HFFc6 (cell line): ENCODE measurements around the gene MCM10. TPM values are rescaled to one million over a fixed set of nuclear protein-coding genes. Genes with fewer than 3 reads are reported as not detected.
"Not testable (repeated sequence)": the region's sequence is repeated elsewhere in the genome, so short reads cannot be mapped to it uniquely, and the experiment has no call there.

Experiments used
- DNase-seq: peaks from one replicate; pipeline ENCODE4 v3.0.0-alpha.2; 2018
- H3K27ac Mint-ChIP-seq: 2 replicates; pipeline ENCODE4 v1.8.0; 2020; ENCODE audit warnings: mild to moderate bottlenecking, mixed read lengths
- H3K27me3 Mint-ChIP-seq: 2 replicates; pipeline ENCODE4 v1.8.0; 2021; ENCODE audit warnings: mild to moderate bottlenecking, moderate library complexity, mixed read lengths; ENCODE audit not compliant: insufficient read depth
- H3K36me3 Mint-ChIP-seq: 2 replicates; pipeline ENCODE4 v1.8.0; 2021; ENCODE audit warnings: low read depth, mixed read lengths
- H3K4me1 Mint-ChIP-seq: 2 replicates; pipeline ENCODE4 v1.8.0; 2020; ENCODE audit warnings: low read depth, mixed read lengths
- H3K4me3 Mint-ChIP-seq: 2 replicates; pipeline ENCODE4 v1.8.0; 2020; ENCODE audit warnings: mild to moderate bottlenecking, moderate library complexity, mixed read lengths
- H3K9me3 Mint-ChIP-seq: 2 replicates; pipeline ENCODE4 v1.8.0; 2020; ENCODE audit warnings: mild to moderate bottlenecking, mixed read lengths
- total RNA-seq, 6 experiments: library from RNA; stranded (reverse); fragmentation: NEBNext Ultra II Directional; extraction: Animal tissue kit (Norgen Biotek cat#: 25700); gene quantifications; 2 replicates in 1 of 6; 3 replicates in 5 of 6; pipeline ENCODE4 v1.2.3, GENCODE V29; 2021
- TF ChIP-seq, protein P1 (sequence below): fragments of 200-600 bp; sonication (generic); IDR thresholded peaks from 2 replicates; pipeline ENCODE4 v1.5.0; 2021; ENCODE audit warnings: antibody characterized with exemption, mild to moderate bottlenecking

Gene MCM10
- total RNA-seq, 6 experiments from 2014 or later, result 8.3 to 18.4 (median 15.7) TPM

DNA sequence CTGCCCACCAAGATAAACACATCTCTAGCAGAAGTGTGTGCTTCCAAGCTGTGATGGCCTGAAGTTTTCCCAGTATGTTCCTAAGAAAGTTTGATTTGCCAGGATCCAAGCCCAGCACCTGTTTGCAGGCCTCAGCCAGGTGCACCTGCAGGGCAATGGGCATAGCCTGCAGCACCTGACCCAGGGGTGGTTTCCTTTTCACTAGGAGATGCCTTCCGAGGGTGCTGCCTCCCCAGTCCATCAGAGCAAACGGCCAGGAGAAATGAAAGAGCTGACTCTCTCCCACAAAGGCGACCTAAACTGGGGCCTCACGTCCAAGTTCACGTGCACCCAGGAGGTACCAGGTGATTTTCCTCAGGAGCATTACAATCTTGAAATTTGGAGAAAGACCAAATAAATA, 65.7 kb downstream of the MCM10 start:
- Mint-ChIP-seq H3K4me3 (no peak overlapping the region), H3K27ac (no peak overlapping the region), H3K36me3 (no peaks in the 10 kb centered on the region), H3K4me1 (no peaks in the 10 kb centered on the region), H3K27me3 (peaks cover 23% of the 10 kb centered on the region), H3K9me3 (no peaks in the 10 kb centered on the region)
- TF ChIP-seq, protein P1, sequence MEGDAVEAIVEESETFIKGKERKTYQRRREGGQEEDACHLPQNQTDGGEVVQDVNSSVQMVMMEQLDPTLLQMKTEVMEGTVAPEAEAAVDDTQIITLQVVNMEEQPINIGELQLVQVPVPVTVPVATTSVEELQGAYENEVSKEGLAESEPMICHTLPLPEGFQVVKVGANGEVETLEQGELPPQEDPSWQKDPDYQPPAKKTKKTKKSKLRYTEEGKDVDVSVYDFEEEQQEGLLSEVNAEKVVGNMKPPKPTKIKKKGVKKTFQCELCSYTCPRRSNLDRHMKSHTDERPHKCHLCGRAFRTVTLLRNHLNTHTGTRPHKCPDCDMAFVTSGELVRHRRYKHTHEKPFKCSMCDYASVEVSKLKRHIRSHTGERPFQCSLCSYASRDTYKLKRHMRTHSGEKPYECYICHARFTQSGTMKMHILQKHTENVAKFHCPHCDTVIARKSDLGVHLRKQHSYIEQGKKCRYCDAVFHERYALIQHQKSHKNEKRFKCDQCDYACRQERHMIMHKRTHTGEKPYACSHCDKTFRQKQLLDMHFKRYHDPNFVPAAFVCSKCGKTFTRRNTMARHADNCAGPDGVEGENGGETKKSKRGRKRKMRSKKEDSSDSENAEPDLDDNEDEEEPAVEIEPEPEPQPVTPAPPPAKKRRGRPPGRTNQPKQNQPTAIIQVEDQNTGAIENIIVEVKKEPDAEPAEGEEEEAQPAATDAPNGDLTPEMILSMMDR, result no peak
- no peak for DNase-seq

DNA sequence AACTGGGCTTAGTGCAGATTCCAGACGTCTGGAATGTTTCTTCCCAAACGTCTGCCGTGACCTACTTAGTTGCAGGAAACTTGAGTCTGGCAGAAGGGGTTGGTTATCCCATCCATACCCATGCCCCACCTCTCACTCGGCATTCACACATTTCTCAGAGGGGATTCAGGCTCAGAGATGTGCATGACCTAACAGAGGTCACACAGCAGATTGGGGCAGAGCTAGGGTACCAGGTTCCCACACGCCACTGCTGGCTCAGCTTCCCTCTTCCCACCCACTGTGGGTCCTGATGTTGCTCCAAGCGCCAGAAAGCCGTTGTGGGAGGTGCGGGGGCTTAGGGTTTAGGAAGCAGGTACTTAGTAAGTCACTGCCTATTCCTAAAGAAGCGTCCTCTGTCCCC, 69.8 kb downstream of the MCM10 start:
- Mint-ChIP-seq H3K4me3 (no peak overlapping the region), H3K4me1 (no peaks in the 10 kb centered on the region), H3K36me3 (no peaks in the 10 kb centered on the region), H3K27ac (no peak overlapping the region), H3K27me3 (peaks cover 23% of the 10 kb centered on the region), H3K9me3 (no peaks in the 10 kb centered on the region)
- TF ChIP-seq, protein P1, result no peak
- no peak for DNase-seq

DNA sequence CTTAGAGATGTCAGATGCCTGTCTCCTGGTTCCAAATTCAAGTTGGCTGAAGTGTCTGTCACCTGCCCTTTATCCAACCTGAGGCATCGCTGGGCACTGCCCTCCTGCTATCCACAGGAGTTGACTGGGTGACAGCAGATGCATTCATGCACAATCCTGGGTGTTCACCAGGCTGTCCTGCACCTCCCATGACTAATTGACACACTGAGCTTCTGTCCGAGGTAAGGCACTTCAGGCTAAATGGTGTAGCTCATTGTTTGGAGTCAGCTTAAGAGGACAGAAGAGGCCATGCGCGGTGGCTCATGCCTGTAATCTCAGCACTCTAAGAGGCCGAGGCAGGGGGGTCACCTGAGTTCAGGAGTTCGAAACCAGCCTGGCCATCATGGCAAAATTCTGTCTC, 70.5 kb downstream of the MCM10 start:
- TF ChIP-seq, protein P1, result no peak
- H3K4me3 Mint-ChIP-seq, result no peak overlapping the region
- no peaks in the 10 kb centered on the region for H3K9me3 Mint-ChIP-seq
- no peak overlapping the region for H3K27ac Mint-ChIP-seq
- no peak for DNase-seq
- peaks cover 23% of the 10 kb centered on the region for H3K27me3 Mint-ChIP-seq
- H3K36me3 Mint-ChIP-seq, result no peaks in the 10 kb centered on the region
- no peaks in the 10 kb centered on the region for H3K4me1 Mint-ChIP-seq

DNA sequence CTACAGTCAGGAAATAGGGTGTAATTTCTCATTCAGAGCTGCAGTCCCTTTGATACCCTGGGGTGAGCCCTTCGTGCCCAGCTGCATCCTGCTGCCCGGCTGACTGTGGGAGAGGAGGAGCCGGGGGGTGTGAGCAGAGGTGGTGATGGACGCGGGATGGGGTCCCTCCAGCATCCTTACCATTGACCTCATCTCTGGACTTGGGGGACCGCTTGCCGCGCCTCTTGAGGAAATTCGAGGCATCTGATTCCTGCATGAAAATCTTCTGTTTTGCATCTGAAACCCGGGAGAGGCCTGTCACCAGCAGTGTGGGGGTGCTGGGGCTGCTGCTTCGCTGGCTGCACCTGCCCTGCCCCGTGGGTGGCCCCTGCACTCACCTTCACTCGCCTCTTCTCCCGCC, 72.0 kb downstream of the MCM10 start:
- Mint-ChIP-seq H3K4me1 (no peaks in the 10 kb centered on the region), H3K9me3 (no peaks in the 10 kb centered on the region), H3K27ac (no peak overlapping the region), H3K4me3 (no peak overlapping the region), H3K36me3 (no peaks in the 10 kb centered on the region), H3K27me3 (peaks cover 26% of the 10 kb centered on the region)
- no peak for DNase-seq
- TF ChIP-seq, protein P1, result no peak

DNA sequence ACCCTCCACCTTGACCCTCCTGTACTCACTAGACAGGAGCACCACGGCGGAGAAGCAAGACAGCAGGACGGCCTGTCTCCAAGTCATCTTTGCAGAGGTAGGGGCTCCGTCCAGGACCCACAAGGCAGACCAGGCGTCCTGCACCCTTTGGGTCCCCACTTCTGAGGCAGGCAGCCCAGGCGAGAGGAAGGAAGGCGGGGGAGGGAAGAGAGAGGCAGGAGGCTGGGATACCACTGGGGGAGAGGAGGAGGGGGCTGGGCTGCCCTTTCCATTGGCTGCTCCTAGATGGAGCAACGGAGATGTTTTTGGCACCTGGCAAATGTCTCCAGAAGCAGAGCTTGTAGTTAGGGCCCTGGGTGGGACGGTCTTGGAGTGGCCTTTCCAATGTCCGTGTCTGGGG, 72.8 kb downstream of the MCM10 start, which contains the start of gene UCMA:
UCMA (minus strand) TSS at position 203 of the 400 bp plus-strand sequence; CDS start at position 87, 116 bp downstream.
- no peak within 1 kb of the TSS for H3K27ac Mint-ChIP-seq
- no peak within 1 kb of the TSS for H3K4me3 Mint-ChIP-seq
- TF ChIP-seq, protein P1, result no peak
- peaks cover 28% of the 10 kb centered on the region for H3K27me3 Mint-ChIP-seq
- no peaks in the 10 kb centered on the region for H3K9me3 Mint-ChIP-seq
- no peaks in the 10 kb centered on the region for H3K36me3 Mint-ChIP-seq
- DNase-seq, result no peak
- no peaks in the 10 kb centered on the region for H3K4me1 Mint-ChIP-seq

DNA sequence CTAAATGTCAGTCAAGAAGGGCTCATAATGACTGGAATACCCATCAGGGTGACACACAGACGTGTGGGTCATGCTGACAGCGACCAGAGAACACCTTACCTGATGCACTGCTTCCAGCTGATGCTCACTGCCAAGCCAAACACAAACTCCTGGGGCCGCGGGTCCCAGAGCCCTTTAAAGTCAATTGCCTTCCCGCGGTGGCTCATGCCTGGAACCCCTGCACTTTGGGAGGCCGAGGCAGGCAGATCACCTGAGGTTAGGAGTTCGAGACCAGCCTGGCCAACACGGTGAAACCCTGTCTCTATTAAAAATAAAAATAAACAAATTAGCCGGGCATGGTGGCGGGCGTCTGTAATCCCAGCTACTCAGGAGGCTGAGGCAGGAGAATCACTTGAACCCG, 73.4 kb downstream of the MCM10 start:
- H3K9me3 Mint-ChIP-seq, H3K4me1 Mint-ChIP-seq, H3K27ac Mint-ChIP-seq, DNase-seq, H3K4me3 Mint-ChIP-seq, H3K36me3 Mint-ChIP-seq: not testable (repeated sequence)
- H3K27me3 Mint-ChIP-seq, result peaks cover 25% of the 10 kb centered on the region
